H1 (cell line): ENCODE data around the gene GTF2A1. TPM values are rescaled to one million over a fixed set of nuclear protein-coding genes. Genes with fewer than 3 reads are reported as not detected.

Experiments used
- CHD7 ChIP-seq: fragments of 300-600 bp; sonication (generic); IDR thresholded peaks from 2 replicates; pipeline ENCODE4 v1.7.1; 2012; ENCODE audit warnings: low read length, moderate library complexity, mild to moderate bottlenecking, inconsistent platforms; ENCODE audit not compliant: insufficient replicate concordance
- EP300 ChIP-seq, 2 experiments: IDR thresholded peaks; 1 replicate in 1 of 2; 2 replicates in 1 of 2; pipeline ENCODE4 v1.6.1; 2011 to 2012; ENCODE audit warnings: low read depth in 2 of 2, low read length in 2 of 2, mild to moderate bottlenecking in 2 of 2, borderline replicate concordance in 1 of 2, inconsistent platforms in 1 of 2, moderate library complexity in 1 of 2
- GTF2F1 ChIP-seq: IDR thresholded peaks from 2 replicates; pipeline ENCODE4 v1.6.1; 2012; ENCODE audit warnings: low read depth, low read length, improper control_type of control experiment, borderline replicate concordance
- JUN ChIP-seq: IDR thresholded peaks from 2 replicates; pipeline ENCODE4 v1.6.1; 2011; ENCODE audit warnings: low read depth, mild to moderate bottlenecking, improper control_type of control experiment, low read length
- POLR2A ChIP-seq, 2 experiments: IDR thresholded peaks; 1 replicate in 1 of 2; 2 replicates in 1 of 2; pipeline ENCODE4 v1.6.1; 2011; ENCODE audit warnings: low read depth in 2 of 2, low read length in 2 of 2, mild to moderate bottlenecking in 2 of 2; ENCODE audit errors: control extremely low read depth in 1 of 2
- RBBP5 ChIP-seq: IDR thresholded peaks from 2 replicates; pipeline ENCODE4 v1.7.1; 2012; ENCODE audit warnings: low read depth, mild to moderate bottlenecking, inconsistent platforms, low read length, moderate library complexity, borderline replicate concordance
- RNF2 ChIP-seq: fragments of 200-900, 300-1000 bp; sonication (generic); IDR thresholded peaks from 2 replicates; pipeline ENCODE4 v1.7.1; 2016; ENCODE audit warnings: borderline replicate concordance, low read depth, mild to moderate bottlenecking, antibody characterized with exemption, low read length; ENCODE audit not compliant: poor library complexity, severe bottlenecking; ENCODE audit errors: missing control alignments
- SIN3A ChIP-seq, 2 experiments: IDR thresholded peaks in 1 of 2; conservative IDR thresholded peaks in 1 of 2; 2 replicates each; pipeline ENCODE4 v1.6.1; 2011 to 2012; ENCODE audit warnings: low read length in 2 of 2, improper control_type of control experiment in 1 of 2, low read depth in 1 of 2, mild to moderate bottlenecking in 1 of 2
- SP2 ChIP-seq: IDR thresholded peaks from 2 replicates; pipeline ENCODE4 v1.6.1; 2012; ENCODE audit warnings: mild to moderate bottlenecking, low read length, inconsistent platforms
- SP4 ChIP-seq: IDR thresholded peaks from 2 replicates; pipeline ENCODE4 v1.6.1; 2012; ENCODE audit warnings: low read length, inconsistent platforms
- SRF ChIP-seq: IDR thresholded peaks from 2 replicates; pipeline ENCODE4 v1.6.1; 2011; ENCODE audit warnings: mild to moderate bottlenecking, low read depth, low read length, moderate library complexity
- YY1 ChIP-seq: IDR thresholded peaks from 2 replicates; pipeline ENCODE4 v1.6.1; 2011; ENCODE audit warnings: low read depth, mild to moderate bottlenecking, low read length
- polyA plus RNA-seq, 7 experiments: library from polyadenylated mRNA; depleted of rRNA in 3 of 7; stranded (reverse) in 5 of 7; unstranded in 2 of 7; fragments of >200 nt in 5 of 7; fragments of 200-250 nt in 2 of 7; gene quantifications; 1 replicate in 5 of 7; 2 replicates in 1 of 7; 4 replicates in 1 of 7; pipeline versions ENCODE4 v1.2.1 to v1.2.3, GENCODE V29; 2011 to 2013; ENCODE audit warnings: missing spikeins in 2 of 7, mixed read lengths in 2 of 7
- total RNA-seq: library from RNA; stranded (reverse); fragmentation: NEBNext Ultra II Directional; extraction: Animal tissue kit (Norgen Biotek cat#: 25700); gene quantifications from 2 replicates; pipeline ENCODE4 v1.2.1, GENCODE V29; 2021

GTF2A1 gene
- total and polyA plus RNA-seq, 2 of the 8 experiments (the other 6 are each of a cell fraction or from before 2014, with no cell fraction given), result 24.1 to 57.8 TPM

DNA sequence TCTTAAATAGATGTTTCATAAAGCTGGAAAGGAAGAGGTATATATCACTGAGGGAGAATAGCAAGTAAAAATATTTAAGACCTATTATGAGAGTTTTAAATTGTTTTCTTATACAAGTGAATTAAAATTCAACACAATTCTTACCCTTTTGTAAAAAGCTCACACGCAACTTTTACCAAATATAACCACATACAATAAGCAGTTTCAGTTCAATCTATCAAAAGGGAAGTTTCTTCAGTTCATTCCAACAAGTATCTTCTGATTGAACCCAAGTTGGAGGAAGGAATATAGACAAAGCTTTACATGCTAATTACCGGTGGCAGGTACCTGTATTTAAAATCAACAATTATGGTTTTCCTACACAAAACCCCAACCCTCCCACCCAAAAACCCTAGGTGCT is 41.1 kb downstream of the GTF2A1 start (continued):
- TF ChIP-seq CHD7 (no peak), SRF (no peak), RNF2 (no peak), JUN (no peak), YY1 (no peak), SIN3A (conservative IDR thresholded peaks at IDR 0.05 in 1 of 2, IDR thresholded peaks at IDR 0.05 in 1 of 2; ENCODE audit: low read depth in 1 of 2, low read length in 2 of 2) (no peak), RBBP5 (no peak), GTF2F1 (no peak), SP2 (no peak), EP300 (IDR thresholded peaks at IDR 0.05; ENCODE audit: borderline replicate concordance in 1 of 2, low read depth in 2 of 2, low read length in 2 of 2) (no peak), POLR2A (IDR thresholded peaks at IDR 0.05; ENCODE audit: control extremely low read depth in 1 of 2, low read depth in 2 of 2, low read length in 2 of 2) (no peak), SP4 (no peak)
